Raji (cell line): ENCODE results near the gene BPNT1.

ENCODE experiments used
- POLR2A ChIP-seq: IDR thresholded peaks from 2 replicates; pipeline ENCODE4 v1.6.1; 2011; ENCODE audit warnings: low read depth, low read length, control low read depth; ENCODE audit not compliant: insufficient read depth

Gene BPNT1

DNA sequence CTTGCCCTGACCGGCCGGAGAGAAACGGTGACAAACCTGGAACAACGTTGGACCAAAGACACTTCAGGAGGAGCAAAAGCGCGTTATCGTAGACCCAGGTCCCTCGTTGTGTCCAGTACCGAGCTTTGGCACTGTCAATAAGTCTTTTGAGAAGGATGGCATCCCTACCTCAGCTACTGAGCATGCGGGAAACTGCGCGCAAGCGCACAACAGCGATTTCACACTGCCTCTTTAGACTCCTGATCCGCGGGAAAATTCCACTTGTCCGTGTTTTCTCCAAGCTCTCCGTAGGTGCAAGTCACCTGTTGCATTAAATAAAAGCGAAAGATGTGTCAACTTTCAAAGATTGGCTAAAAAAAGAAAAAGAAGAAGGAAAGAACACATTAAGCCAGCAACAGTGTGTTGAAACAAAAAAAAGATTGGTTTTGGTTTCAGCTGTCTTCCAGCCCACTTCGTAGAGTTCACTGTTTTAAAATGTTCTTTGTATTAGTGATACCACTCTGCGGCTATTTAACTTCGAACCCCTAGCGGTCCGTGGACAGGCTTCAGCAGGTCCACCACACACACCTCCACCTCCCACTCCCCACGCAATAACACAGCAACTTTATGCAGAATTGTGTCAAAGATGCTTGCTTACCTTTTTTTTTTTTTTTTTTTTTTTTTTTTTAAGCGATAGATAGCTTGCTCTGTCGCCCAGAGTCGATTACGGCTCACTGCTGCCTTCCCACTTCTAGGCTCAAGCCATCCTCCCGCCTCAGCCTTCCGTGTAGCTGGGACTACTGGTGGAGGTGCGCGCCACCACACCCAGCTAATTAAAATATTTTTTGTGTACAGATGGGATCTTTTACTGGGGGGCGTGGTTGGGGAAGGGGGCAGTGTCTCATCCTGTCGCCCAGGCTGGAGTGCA, at the start of gene BPNT1:
Gene BPNT1 (minus strand): TSS at position 139 of the 907 bp plus-strand sequence. CDS start 9,942 bp downstream, outside the sequence.
- peak; percentile 99 for TF ChIP-seq POLR2A

GRCh38 chr1:220137019-220137786, 47.6 kb upstream of the BPNT1 start:
- no peak for TF ChIP-seq POLR2A

DNA sequence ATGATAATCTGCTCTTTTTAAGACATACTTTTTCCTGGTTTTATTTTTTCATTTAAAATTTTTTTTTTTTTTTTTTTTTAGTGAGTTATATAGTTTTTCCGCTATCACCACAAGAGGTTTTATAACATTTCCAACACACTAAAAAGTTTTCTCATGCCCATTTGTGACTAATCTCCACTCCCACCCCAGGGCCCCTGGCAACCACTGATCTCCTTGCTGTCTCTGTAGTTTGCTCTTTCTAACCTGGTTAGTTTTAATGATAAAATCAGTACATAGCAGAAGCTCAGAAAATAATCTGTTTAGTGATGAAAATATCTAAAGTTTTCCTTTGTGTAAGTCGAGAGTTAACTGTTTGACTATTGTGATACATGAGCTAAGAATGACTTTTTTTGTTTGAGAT, 46.2 kb upstream of the BPNT1 start:
- TF ChIP-seq POLR2A = no peak

DNA sequence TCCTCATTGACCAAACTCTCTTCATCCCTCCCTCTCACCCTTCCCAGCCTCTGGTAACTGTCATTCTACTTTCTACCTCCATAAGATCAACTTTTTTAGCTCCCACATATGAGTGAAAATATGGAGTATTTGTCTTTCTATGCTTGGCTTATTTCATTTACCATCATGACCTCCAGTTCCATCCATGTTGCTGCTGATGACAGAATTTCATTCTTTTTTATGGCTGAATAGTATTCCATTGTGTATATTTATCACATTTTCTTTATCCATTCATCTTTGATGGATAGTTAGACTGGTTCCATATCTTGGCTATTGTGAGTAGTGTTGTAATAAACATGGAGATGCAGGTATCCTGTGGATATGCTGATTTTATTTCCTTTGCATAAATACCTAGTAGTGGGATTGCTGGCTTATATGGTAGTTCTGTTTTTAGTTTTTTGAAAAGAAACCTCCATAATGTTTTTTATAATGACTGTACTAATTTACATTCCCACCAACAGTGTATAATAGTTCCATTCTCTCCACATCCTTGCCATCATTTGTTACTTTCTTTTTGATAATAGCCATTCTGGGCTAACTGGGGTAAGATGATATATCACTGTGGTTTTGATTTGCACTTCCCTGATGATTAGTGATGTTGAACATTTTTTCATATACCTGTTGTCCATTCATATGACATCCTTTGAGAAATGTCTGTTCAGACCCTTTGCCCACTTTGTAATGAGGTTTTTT, 40.1 kb upstream of the BPNT1 start:
- TF ChIP-seq POLR2A = no peak

DNA sequence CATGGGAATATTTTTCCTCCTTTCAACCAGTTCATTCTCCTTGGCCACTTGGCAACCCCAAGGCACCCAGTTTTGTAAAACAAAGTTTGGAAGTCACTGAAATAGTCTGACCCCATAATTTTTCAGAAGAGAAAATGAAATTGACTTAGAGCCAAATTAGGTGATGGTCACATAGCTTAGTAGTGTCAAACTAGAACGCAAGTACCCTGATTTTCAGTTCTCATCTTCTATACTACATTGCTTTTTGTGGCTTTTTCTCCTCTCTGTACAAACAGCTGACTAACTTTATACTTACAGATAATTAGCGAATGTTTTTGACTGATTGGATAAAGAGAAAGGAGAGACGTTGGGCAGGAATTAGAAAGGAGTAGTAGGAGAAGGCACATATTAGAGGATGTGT, 37.5 kb upstream of the BPNT1 start:
- TF ChIP-seq POLR2A = no peak

GRCh38 chr1:220124542-220124941, 35.0 kb upstream of the BPNT1 start:
- no peak for TF ChIP-seq POLR2A

DNA sequence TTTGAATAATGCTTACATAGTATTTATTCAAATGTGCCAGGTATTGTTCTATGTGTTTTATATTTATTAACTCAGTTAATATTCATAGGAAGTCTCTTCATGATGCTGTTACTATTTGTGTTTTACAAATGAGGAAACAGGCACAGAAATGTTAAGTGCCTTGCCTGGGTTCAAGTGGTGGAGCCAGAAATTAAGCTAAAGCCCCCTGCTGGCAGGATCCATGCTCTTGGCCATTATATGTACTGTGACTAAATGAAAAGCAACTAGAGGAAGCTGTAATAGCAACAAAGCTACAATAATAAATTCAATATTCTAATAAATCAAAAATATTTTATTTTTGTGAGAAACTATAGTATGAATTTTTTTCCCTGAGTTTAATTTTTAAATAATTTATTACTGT, 34.3 kb upstream of the BPNT1 start:
- no peak for TF ChIP-seq POLR2A

DNA sequence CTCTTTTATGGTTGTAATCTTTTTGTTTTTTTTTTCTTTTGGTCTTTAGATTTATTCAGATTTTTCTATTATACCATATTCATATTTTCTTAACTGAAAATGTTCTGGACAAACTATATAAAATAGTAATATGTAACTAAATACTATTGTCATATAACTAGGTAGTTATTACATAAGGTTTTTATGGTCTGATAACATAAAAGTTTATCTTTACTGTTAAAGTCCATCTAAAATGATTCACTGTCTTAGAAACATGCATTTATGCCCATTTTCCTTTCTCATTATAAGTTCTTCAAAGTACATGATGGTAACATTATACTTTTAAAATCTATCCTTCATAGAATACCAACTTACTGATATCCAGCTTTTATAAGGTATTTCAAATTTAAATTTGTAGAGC, 33.5 kb upstream of the BPNT1 start:
- TF ChIP-seq POLR2A = no peak

GRCh38 chr1:220121791-220122530, 32.4 kb upstream of the BPNT1 start:
- TF ChIP-seq POLR2A = no peak

GRCh38 chr1:220119043-220119512, 29.5 kb upstream of the BPNT1 start:
- no peak for TF ChIP-seq POLR2A

DNA sequence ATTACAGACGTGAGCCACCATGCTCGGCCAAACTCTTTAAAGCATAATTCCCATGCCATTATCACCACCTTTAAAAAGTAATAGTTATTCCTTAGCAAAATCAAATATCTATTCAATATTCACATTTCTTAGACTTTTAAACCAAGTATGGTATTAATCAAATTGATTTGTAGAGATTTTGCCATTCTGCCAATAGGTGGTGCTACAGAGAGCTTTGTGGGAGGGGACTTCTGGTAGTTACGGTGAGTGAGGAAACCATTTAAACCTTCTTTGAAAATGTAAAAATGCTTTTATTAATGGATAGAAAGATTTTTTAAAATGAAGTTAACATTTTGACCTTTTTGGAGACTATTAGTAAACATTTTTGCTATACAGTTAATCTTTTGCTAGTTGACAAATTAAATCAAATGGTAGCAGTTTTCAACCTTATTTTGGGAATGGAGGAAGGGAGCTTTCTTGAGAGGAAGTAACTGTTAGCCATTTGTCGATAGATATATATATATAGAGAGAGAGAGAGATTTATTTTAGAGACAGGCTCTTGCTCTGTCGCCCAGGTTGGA, 23.6 kb upstream of the BPNT1 start:
- TF ChIP-seq POLR2A = no peak

DNA sequence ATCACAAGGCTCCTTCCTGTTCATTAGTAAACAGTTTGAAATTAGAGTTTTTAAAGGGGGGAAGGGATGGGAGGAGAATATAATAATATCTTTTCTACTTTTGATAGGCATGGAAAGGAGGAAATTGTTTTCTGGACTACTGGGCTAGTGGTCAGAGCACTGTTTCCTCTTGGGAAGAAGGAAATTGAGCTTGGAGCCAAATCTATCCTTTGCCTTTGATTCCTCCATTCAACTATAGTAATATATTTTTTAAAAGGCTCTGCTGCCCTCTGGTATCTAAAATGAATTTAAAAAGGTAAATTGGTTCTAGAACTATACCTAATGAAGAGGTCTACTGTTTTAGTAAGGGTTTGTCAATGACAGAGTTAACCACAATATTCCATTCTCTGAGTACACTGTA, 10.2 kb upstream of the BPNT1 start:
- TF ChIP-seq POLR2A = no peak

GRCh38 chr1:220094016-220094911, 4.7 kb upstream of the BPNT1 start, which contains the start of gene IARS2:
TSS of gene IARS2 (plus strand) at chr1:220094132. CDS start at chr1:220094217, 85 bp downstream.
- peak; percentile 82 for TF ChIP-seq POLR2A
